Sciatic nerve (tissue), 2 donors: Measurements from ENCODE around the gene ZNF446. TPM values are rescaled to one million over a fixed set of nuclear protein-coding genes. Genes with fewer than 3 reads are reported as not detected.
"Not testable (repeated sequence)": the region's sequence is repeated elsewhere in the genome, so short reads cannot be mapped to it uniquely, and the experiment has no call there.

Experiments
- ATAC-seq: fragments of 200-7000 bp; cut with Tn5 transposase; one replicate; pipeline ENCODE4 v1.9.1; 2020; ENCODE audit warnings: mild to moderate bottlenecking, moderate library complexity
- DNase-seq: peaks from one replicate; pipeline ENCODE4 v3.0.0-alpha.2; 2020; ENCODE audit warnings: low spot score
- intact Hi-C: fragments of 100-400 bp; cut with DNase I; formaldehyde crosslinking; loops from one replicate; pipeline ENCODE4 v1.14.2; 2022
- total RNA-seq: library from RNA; stranded (reverse); fragmentation: NEBNext Ultra II Directional; extraction: Animal tissue kit (Norgen Biotek cat#: 25700); gene quantifications from one replicate; pipeline ENCODE4 v1.2.1, GENCODE V29; 2021
- donor health status: DM: no; HTN: no; CAD: no.
- donor health status: DM: no; HTN: no; CAD: no.

ZNF446 gene
- total RNA-seq = 10.3 TPM

- intact Hi-C loops = no loop called here
- DNase-seq = peak; percentile 97
These were observed at the start of gene ZNF446 for GRCh38 chr19:58475714-58476497. ZNF446 (plus strand) TSS chr19:58476352; CDS start chr19:58477219, 867 bp downstream.

GRCh38 chr19:58428617-58429016 is 47.5 kb upstream of the ZNF446 start:
- intact Hi-C loops = no loop called here
- DNase-seq (no peak), ATAC-seq (no peak)

More at GRCh38 chr19:58475714-58476497, at the start of gene ZNF446:
- peak; percentile 94 for ATAC-seq

- intact Hi-C loops = no loop called here
- no peak for DNase-seq
- no peak for ATAC-seq
These were observed 46.4 kb upstream of the ZNF446 start for GRCh38 chr19:58429745-58430144.

- ATAC-seq = no peak
- DNase-seq = no peak
- intact Hi-C loops = no loop called here
These were observed 41.9 kb upstream of the ZNF446 start for GRCh38 chr19:58434217-58434616.

- ATAC-seq (peak; percentile 99), DNase-seq (peak; percentile 96)
- intact Hi-C loops = no loop called here
These were observed 36.3 kb upstream of the ZNF446 start, which contains the start of gene ZNF132 for GRCh38 chr19:58439576-58440554. ZNF132 (minus strand) TSS chr19:58440153; CDS start chr19:58439821, 332 bp downstream.

- intact Hi-C loops = no loop called here
- DNase-seq = no peak
- peak; percentile 18 for ATAC-seq
These were observed 35.6 kb upstream of the ZNF446 start for GRCh38 chr19:58440556-58440955.

GRCh38 chr19:58442986-58443385 is 33.2 kb upstream of the ZNF446 start:
- intact Hi-C loops, ATAC-seq, DNase-seq: not testable (repeated sequence)

- ATAC-seq, intact Hi-C loops: not testable (repeated sequence)
These were observed 27.3 kb upstream of the ZNF446 start for GRCh38 chr19:58448860-58449259.

GRCh38 chr19:58449980-58450379 is 26.2 kb upstream of the ZNF446 start:
- ATAC-seq, intact Hi-C loops, DNase-seq: not testable (repeated sequence)

More at GRCh38 chr19:58448860-58449259, 27.3 kb upstream of the ZNF446 start:
- not testable (repeated sequence) for DNase-seq

- intact Hi-C loops = no loop called here
These were observed 25.2 kb upstream of the ZNF446 start for GRCh38 chr19:58450856-58451357.

GRCh38 chr19:58451358-58452101 is 24.6 kb upstream of the ZNF446 start, which contains the start of gene ZNF324B:
ZNF324B (plus strand) TSS chr19:58451622; CDS start chr19:58453702, 2,080 bp downstream.
- ATAC-seq (peak; percentile 99), DNase-seq (peak; percentile 97)
- intact Hi-C loops = no loop called here

More at GRCh38 chr19:58450856-58451357, 25.2 kb upstream of the ZNF446 start:
- ATAC-seq (no peak), DNase-seq (no peak)

- intact Hi-C loops = no loop called here
- no peak for ATAC-seq
- no peak for DNase-seq
These were observed 22.4 kb upstream of the ZNF446 start for GRCh38 chr19:58453743-58454142.

GRCh38 chr19:58455306-58455705 is 20.8 kb upstream of the ZNF446 start:
- ATAC-seq (no peak), DNase-seq (no peak)
- intact Hi-C loops = no loop called here

GRCh38 chr19:58456111-58456510 is 20.0 kb upstream of the ZNF446 start:
- no peak for DNase-seq
- no peak for ATAC-seq
- intact Hi-C loops = no loop called here

GRCh38 chr19:58460039-58460438 is 16.1 kb upstream of the ZNF446 start:
- no peak for DNase-seq
- intact Hi-C loops = no loop called here
- ATAC-seq = no peak

GRCh38 chr19:58466089-58466759 is 9.9 kb upstream of the ZNF446 start:
- no peak for ATAC-seq
- DNase-seq = no peak
- intact Hi-C loops = no loop called here

- intact Hi-C loops = no loop called here
- peak; percentile 99 for ATAC-seq
- DNase-seq = peak; percentile 100
These were observed 9.2 kb upstream of the ZNF446 start, which contains the start of gene ZNF324 for GRCh38 chr19:58466760-58467589. ZNF324 (plus strand) TSS chr19:58467080; CDS start chr19:58469186, 2,106 bp downstream.
